DMS 273 treated with DMSO at 0.1 percent for 48 hours (cell line): Measurements from ENCODE around the gene EAF1.
"Not testable (repeated sequence)": the region's sequence is repeated elsewhere in the genome, so short reads cannot be mapped to it uniquely, and the experiment has no call there.

Source experiments
- DNase-seq: peaks from one replicate; lab custom pipeline; 2025; lab: John Stamatoyannopoulos, UW

Gene EAF1

DNA sequence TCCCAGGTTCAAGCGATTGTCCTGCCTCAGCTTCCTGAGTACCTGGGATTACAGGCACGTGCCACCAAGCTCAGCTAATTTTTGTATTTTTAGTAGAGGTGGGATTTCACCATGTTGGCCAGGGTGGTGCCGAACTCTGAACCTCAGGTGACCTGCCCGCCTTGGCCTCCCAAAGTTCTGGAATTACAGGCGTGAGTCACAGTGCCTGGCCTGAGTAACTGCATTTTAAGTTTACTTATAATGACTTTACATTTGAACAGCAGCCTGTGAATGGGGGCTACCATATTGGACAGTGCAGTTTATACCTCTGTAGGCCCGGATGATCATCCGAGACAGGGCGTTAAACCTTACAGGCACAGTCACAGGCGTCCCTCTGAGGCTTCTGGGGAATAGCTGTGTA lies 24.8 kb downstream of the EAF1 start:
- DNase-seq, result no peak

DNA sequence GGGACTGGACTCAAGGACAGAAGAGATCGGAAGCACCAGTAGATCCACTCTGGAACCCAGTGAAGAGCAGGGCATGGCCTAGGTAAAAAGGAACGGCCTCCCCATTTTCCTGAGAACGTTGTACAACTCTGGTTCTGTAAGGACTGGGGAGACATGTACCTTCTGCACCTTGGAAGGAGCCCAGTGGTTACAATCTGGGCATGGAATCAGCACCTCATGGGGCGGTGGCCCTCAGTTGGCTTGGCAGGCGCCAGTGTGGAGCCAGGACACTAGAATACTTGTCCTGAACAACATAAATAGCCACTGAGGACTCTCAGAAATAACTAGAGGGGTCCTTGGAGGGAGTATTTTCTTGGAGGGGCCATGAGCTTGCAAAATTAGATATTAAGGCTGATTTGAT lies 25.6 kb downstream of the EAF1 start:
- DNase-seq, result no peak

DNA sequence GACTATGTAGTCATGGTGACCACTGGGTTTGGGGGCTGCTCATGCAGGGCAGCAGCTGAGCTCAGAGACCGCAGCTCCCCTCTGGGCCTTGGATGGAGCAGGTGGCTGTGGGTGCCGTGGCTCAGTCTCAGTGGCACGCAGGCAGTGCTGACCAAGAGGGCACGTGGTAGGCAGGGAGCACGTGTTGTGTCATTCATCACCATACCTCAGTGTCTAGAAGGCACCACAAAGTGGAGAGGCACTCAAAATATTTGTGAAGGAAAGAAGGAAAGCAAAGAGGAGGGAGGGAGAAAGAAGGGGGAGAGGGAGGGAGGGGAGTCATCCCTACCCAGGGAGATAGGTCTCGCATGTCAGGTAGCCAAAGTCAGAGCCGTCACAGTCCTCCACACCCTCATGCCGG lies 26.1 kb downstream of the EAF1 start:
- no peak for DNase-seq

DNA sequence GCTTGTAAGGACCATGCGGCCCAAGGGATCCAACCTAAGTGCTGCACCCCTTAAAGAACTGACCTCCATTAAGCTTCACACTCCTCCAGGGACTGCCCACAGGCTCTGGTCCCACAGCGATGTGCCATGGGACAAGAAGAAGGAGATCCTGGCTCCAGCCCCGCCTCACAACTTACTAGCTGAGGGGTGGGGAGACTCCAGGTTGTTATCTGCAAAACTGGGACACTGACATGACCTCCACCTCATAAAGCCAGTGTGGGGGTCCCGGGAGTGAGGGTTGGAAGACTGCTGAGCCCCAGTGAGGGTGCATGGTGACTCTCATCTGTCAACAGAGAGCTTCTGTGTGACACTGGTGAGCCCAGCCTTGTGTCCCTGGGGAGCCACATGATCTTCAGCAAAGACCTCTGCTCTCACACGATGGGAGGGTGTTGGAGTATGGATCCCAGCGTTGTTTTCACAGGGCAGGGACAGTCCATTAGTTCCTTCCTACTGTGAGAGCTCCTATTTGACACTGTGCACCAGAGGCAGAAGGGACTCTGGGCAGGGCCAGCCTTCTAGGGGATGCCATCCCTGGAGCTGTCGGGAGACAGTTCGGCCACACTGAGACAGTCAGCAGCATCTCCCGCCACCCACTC lies 26.7 kb downstream of the EAF1 start:
- no peak for DNase-seq

DNA sequence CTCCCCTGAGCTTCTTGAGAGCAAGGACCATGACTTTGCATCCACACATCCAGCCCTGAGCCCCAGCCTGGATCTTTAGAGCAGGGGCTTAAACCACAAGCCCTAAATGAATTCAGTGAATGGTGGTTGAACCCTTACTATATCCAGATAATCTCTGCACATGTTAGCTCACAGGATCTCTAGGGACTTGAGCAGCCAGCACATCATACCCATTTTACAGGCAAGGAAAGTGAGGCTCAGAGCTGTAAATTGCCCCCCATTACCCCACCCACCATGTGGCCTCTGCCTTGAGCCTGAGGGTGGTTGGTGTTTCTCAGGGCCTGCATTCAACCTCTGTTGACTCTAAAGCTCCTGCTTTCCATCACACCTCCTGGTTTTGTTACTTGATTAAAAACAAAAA lies 27.6 kb downstream of the EAF1 start:
- no peak for DNase-seq

DNA sequence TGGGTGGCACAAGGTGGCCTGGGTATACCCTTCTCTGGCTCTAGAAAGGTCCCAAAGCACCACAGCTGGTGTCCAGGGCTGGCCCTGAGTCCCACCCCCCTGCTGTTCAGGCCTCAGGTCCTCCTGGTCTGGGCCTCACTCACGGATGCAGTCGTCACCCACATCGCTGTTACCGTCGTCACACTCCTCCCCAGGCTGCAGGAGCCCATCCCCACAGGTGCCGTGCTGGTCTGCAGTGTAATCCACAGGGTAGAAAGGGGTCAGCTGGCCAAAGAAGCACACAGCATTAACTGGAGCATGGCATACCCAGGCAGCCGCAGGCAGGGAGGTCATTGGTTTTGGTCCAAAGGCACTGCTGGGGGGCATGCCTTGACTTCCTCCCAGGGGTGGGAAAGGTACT lies 28.4 kb downstream of the EAF1 start:
- DNase-seq, result no peak

DNA sequence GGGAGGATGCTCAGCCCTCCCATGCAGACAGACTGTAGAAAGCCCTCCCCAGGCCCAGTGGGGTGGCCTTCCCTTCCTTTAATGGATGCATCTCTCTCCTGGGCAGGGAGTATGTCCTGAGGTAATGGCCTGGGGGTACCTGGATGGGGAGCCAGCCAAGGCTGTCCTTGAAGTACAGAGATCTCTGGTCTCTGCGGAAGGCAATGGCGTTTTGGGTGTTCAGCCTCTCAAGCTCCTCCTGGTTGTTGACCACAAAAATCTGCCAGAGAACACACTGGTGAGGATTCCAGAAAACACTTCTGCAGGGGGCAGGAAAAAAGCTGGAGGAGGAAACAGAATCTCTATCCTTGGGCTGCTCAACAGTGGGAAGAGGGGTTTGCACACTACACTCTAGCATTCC lies 28.9 kb downstream of the EAF1 start:
- DNase-seq, result no peak

DNA sequence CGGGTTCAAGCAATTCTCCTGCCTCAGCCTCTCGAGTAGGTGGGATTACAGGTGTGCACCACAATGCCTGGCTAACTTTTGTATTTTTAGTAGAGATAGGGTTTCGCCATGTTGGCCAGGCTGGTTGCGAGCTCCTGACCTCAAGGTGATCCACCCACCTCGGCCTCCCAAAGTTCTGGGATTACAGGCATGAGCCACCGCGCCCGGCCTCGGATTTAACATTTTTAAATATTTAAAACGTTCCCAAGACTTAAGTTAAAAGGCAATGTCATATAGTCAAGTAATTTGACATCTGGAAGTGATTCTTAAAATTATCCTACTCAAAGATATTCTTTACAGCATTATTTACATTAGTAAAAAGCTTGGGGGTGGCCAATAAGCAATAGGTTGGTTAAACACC lies 29.5 kb downstream of the EAF1 start:
- DNase-seq, result not testable (repeated sequence)

DNA sequence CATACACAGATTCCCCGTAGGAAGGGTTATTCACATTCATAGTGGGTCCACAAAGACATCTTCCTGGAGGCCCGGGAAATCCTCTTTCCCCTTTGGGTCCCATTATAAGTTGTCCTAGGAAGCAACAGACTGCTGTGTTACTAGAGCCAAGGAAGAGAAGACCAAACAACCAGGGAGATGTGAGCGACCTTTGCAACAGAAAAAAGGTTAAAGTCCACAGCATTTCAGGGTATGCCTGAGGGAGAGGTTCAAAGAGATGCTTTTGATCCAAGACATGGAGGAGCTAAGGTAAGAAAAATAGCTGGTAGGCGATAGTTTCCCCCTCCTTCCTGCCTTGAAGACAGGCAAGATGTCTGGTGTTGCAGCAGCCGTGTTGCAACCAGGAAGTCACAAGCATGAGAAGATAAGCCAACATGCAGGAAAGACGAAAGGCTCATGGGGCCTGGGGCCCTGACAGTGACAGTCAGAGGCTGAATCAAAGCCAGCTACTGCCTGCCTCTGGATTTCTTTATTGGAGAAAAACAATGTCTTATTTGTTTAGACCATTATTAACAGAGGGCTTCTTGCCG lies 30.9 kb downstream of the EAF1 start:
- no peak for DNase-seq

DNA sequence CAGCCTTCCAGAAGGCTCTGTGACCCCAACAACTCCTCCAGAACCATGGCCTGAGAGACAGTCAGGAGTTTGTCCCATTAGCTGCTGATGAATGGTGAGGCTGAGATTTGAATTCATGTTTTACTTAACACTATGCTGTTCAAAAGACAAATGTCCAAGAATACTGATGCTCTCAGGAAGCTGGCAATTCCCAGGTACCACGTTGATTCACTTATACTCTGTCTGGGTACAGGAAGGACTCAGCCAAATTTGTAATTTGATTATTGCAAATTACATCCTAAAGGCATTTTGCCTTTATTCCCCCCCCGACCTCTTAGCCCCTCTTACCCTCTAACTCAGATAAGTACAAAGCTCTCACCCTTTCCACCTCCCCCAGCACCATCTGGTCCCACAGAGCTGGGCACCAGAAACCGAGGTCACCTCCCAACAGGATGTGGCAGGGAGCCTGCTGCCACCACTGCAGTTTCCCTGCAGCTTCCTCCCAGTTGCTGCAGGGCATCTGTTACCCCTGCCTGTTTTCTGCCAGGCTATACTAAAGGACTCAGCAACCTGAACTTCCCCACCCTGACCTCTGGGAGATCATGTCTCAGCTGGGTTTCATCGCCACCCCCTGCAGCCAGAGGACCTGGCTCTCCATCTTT lies 33.6 kb downstream of the EAF1 start:
- peak; percentile 72 for DNase-seq

DNA sequence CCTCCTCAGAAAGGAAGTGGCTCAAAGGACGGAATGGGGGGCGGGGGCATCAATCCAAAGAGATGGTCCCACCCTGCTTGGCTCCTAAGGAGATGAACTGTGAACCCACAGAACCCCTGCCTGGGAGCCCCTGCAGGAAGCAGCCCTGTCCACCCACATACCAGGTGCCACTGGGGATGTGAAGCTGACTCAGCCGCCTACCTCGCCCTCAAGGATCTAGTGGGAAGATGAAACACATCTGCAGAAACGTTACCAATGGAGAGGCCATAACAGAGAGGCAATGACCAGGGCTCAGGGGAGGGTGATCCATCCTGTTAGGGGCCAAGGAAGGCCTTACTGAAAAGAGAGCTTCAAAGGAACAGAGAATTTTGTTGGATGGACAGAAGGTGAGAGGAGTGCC lies 35.1 kb downstream of the EAF1 start:
- DNase-seq, result no peak

DNA sequence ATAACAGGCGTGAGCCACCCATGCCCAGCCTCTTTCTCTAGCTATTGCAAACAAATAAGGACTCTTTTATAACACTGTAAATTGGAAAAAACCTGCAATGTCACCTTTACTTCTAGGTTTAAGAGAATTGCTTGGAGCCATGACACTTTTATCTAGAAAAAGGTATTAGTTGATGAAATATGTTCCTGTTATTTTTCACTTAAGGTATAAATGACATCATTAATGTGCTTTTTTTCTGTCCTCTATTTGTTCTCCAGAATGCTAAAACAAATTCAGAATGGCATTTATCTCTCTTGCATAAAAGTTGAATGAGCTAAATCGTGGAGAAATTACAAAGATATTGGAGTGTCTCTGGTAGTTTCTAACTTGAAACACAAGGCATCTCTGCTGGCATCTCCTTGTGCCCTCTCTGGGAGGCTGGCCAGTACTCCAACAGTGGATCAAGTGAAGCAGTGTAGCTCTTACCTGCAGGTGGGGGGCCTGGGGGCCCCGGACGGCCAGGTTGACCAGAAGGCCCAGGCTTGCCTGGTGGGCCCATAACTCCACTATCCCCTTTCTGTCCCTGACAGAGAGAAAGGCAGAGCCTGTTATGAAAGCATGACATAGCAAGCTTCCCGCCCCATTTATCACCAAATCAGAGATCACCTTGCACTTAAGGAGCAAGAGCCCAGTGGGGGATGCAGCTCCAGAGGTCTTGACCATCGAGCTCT lies 38.6 kb downstream of the EAF1 start:
- DNase-seq, result no peak

DNA sequence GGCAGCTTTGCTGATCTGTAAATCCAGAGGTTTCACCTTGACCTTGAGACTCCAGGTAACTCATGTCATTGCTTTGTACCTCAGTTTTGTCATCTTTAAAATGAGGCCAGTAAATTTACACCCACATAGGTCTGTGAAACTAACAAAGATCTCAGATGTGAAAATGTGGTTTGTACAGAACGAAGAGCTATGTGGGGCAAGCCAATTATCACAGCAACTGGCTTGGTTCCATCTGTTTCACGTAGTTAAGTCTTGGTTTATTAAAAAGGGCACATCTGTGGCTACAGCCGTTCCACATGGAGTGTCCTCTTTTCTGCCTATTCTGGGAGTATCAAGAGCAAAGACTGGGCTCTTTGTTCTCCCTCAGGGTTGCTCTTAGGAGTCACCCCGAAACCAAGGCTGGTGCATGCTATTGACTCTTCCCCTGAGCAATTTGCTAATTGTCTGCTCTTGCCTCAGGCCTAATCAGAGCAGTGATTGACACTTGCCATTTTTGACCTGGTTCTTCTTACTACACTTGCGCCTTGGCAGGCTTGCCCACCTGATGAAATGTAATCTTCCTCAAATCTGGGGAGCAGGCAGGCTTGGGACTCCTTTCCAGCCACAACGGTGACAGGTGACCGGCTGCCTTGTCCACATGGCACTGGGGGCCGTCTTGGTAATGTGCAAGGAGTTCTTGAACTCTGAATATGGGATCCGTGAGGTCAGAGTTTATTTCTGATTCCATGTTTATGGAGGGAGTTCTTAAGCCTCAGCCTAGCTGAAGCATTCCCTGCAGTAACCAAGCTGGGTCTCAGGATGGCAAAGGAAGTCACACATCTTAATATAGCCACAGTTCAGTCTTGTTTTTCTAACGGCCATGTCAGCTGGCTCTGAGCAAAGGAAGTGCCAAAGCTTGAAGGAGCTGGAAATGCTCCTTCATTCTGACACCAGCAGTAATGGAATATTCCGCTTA lies 40.1 kb downstream of the EAF1 start:
- peak; percentile 4 for DNase-seq

DNA sequence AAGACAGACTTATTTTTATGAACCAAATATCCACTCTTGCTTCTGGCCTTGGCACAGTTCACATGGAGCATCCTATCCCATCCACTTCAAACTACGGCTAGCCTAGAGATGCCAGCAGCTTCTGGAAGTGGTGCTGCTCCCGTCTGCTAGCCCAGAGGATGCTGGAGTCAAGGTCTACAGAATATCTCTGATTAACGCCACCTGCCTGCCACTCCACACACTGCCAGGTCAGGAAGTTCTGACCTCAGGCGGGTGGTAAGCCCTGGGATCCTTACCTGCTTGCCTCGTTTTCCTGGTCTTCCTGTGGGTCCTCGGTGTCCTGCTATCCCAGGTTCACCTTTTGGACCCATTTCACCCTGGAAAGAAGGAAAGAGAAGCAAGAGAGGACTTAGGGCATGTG lies 42.9 kb downstream of the EAF1 start:
- DNase-seq, result no peak

DNA sequence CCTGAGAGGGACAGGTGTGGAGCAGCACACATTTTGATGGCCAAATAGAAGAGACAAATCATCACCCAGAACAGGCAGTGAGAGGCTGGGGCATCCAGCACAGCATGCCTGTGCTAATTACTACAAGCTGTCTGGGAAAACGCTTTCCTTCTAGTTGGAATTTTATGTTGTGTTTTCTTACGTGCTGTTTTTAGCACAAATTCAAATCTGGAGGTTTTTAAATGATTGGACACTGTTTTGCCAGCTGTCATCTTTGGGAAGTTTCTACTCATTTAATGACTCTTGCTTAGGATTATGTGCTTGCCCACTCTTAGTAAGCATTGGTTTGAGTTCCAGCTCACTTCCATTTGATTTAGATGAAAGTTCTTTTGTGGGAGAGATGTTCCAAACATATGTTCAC lies 43.5 kb downstream of the EAF1 start:
- no peak for DNase-seq

DNA sequence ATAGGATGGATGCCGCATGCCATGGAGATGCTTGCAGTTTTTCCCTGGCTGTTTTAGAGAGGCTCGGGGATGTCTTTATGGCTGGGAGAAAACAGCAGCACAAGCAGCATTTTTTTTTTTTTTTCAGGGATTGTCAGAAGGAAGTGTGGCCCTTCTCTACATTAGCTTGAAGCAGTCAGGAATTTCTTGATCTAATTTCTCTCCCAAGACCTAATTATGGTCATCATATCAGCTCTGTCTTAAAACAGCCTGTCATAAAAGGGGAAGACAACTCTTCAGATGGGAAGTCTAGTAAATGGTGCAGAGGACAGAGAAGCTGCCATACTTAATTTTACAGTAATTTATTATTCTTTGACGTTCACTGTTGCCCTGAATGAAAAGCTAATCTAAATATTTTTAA lies 44.5 kb downstream of the EAF1 start:
- no peak for DNase-seq

DNA sequence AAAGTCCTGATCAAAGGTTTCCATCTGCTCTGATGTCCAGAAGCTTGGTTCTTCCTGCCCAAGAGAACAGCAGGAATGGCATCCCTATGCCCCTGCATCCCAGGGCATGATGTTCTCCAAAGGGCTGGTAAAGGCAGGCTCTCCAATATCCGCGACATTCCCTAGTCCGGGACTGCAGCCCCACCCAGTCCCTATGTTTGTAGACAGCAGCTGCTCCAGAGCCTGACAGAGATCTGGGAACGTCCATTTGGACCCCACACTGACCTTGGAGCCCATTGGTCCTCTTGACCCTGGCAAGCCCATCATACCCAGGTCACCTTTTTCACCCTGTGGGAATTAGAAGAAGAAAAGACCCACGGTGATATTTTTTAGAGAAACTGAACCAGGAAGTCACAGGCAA lies 47.8 kb downstream of the EAF1 start:
- no peak for DNase-seq

DNA sequence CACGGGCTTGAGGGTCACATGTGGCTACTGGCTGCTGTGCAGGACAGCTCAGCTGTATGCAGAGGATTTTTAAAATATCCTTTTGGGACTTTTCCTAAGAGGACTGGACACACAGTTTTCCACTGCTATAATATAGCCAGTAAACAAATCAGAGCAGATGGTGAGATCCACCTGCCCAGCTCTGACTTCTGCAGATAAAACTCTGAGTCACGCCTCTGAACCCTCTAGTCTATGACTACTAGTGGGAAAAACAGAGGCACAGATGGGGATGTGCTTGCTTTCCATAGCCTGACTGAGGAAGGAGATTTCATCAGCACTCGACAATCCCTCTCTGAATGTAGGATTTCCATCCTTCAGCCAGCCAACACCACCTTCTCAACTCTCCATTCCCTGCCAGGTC lies 49.0 kb downstream of the EAF1 start:
- DNase-seq, result peak; percentile 79

DNA sequence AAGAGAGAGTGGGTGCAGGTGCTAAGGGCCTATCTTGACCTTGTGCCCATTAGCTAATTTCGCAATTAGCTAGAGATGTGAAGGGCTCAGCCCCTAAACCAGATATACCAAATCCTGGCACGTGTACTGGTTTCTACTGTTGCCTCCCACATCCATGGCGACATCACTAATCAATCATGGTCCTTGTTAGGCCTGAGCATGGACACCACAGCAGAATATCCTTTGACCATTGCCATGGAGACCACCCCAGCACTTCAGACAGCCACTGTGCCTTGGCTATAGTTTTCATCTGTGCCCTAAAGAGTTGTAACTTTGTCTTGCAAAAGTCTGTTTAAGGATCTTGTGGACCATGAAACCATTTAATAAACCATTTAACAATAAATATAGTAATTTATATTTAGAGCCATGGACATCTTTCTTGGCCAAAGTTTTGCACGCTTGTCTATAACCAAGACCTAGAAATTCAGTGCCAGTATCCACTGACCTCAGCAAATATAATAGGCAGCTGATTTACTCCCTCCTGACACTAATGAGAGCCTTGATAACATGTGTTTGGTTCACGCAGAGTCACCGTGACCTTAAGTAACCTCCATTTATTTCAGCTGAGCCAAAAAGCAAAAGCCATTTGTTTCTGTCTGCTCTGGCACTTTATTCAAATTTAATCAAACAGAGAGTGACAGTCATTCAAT lies 50.7 kb downstream of the EAF1 start:
- DNase-seq, result peak; percentile 18

DNA sequence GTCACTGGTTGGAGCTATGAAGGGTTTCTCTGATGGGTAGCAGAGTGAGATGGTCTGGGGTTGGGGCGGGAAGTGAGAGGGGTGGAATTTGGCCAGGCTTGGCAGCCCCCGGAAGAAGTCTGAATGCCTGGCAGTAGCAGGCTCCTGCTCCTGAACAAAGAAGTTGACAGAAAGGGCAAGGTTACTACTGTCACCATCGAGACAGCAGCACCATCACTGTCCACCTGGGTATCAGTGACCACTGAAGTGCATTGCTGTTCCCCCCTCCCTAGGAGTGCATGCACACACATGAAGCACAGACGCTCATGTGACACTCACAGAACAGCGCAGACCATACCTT lies 51.2 kb downstream of the EAF1 start:
- no peak for DNase-seq

DNA sequence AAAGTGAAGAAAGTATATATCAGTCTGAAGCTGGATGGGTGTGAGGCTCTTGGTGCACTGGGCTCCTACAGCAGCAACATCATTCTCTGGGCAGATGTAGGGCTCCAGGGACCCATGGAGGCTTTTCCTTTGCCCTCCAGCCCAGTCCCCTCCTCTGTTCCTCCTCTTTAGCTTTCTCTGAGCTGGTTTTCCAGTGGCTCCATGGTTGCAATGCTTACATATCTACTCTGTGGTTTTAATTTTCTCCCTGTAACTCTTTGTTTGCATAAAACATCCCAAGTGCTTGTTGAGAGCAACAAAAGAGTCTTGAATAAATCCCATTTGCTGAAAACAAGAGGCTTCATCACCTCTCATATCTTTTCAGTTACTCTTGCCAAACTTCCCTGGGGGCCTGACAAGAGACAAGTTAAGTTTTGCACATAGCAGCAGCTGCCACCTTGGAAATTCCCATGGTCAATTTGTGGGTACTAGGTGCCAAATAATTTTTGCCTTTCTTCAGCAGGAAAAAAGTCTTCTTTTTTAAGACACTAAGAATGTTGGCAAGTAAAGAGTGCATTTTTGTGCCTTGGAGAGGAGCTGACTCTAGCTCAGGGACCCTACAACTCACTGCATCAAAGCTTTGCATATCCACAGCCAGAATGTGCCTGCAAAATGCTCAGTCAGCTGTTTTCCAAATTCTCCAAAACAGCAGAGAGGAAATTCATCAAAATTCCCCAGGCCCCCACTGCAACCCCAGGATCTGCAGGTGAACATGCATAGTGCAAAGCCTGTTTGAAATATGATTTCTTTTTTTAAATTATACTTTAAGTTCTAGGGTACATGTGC lies 52.2 kb downstream of the EAF1 start:
- DNase-seq, result no peak
